Activated naive CD4-positive, alpha-beta T cell treated with Interleukin-2 at 50 U/mL for 16 hours (primary cell): Measurements from ENCODE around the gene FCAMR.

Experiments
- DNase-seq: peaks from one replicate; pipeline ENCODE4 v3.0.0-alpha.2; 2020

Gene FCAMR

DNA sequence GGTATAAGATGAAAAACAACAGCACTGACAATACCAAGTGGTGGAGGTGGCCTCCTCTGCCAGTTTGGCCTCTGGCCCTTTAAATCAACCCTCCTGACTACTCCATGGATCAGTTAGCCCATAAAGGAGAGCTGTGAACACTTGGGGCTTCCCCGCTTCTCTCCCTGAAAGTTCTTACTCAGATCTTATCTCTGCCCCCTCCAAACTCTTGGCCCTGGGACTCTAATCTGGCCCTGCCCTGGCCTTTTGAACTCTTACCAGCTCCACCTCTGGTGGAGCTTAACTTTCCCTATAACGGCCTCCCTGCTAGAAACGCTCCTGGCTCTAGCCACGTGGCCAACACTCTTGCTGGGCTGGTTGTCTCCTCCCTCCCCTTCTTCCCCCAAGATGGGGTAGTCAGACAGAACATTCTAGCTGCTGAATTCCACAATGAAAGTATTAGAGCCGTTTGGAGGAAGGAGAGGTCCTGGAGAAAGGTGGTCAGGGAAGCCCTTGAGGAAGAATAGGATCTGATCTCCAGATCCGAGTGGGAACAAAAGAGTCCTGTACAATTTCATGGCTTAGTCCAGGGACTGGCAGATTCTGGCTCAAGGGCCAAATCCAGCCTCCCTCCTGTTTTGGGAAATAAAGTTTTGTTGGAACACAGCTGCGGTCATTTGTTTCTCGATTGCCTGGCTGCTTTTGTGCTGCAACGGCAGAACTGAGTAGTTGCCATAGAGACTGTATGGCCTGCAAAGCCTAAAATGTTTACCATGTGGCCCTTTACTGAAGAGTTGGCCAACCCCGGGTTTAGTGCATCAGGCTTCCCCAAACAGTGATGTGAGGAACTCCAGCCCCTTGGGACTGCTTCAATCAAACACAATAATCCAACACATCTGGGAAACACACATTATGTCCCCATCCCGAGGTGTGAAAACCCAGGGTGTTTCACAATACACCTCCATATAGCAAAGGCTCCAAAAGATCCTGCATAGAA, 14.5 kb downstream of the FCAMR start:
- DNase-seq: no peak

GRCh38 chr1:206954459-206955342, 15.6 kb downstream of the FCAMR start:
- DNase-seq: no peak

- DNase-seq: no peak
These were observed 16.6 kb downstream of the FCAMR start for GRCh38 chr1:206953626-206954025.

- DNase-seq: no peak
These were observed 17.1 kb downstream of the FCAMR start for GRCh38 chr1:206953126-206953525.

GRCh38 chr1:206952171-206952570, 18.1 kb downstream of the FCAMR start:
- DNase-seq: no peak

GRCh38 chr1:206951318-206952100, 18.8 kb downstream of the FCAMR start:
- DNase-seq: no peak

GRCh38 chr1:206949641-206950040, 20.6 kb downstream of the FCAMR start:
- DNase-seq: no peak

GRCh38 chr1:206949208-206949607, 21.1 kb downstream of the FCAMR start:
- no peak for DNase-seq

DNA sequence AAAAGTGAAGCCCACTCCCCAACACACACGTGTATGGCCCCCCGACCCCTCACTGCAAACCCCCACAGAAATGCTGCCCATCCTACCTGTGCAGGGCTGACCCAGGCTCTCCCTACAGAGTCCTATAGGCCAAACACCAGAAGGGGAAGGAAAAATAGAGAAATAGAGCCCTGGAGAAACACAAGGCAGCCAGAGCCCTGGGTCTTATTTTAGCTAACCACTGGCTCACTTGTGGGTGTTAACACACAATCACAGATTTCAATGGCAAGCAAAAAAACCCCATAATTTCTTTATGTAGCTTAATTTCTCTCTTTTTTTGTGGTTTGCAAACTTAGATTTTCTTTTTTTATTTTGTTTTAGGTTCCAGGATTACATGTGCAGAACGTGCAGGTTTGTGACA, 23.0 kb downstream of the FCAMR start:
- no peak for DNase-seq

- no peak for DNase-seq
These were observed 24.0 kb downstream of the FCAMR start, which contains the start of gene PIGR for GRCh38 chr1:206946261-206946660. Gene PIGR (minus strand): TSS chr1:206946466. CDS start chr1:206940531, 5,935 bp downstream.

- no peak for DNase-seq
These were observed 24.5 kb downstream of the FCAMR start for GRCh38 chr1:206945779-206946178.

DNA sequence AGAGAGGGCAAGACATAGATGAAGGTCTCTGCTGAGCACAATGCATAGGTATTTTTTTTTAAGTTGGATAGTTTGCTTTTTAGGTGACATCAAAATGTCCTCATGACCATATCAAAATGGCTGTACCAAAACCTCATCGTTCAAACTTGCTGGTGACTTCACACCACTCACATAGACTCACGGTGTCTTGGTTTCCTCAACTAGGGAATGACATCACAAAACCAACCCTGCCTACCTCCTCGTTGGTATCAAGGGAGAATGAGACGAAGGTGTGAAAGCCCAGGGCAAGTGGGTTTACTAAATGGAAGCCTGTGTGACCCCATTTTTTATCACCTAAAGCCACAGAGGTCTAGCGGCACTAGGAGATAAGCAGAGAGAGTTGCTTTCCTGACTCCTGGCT, 25.6 kb downstream of the FCAMR start:
- no peak for DNase-seq

DNA sequence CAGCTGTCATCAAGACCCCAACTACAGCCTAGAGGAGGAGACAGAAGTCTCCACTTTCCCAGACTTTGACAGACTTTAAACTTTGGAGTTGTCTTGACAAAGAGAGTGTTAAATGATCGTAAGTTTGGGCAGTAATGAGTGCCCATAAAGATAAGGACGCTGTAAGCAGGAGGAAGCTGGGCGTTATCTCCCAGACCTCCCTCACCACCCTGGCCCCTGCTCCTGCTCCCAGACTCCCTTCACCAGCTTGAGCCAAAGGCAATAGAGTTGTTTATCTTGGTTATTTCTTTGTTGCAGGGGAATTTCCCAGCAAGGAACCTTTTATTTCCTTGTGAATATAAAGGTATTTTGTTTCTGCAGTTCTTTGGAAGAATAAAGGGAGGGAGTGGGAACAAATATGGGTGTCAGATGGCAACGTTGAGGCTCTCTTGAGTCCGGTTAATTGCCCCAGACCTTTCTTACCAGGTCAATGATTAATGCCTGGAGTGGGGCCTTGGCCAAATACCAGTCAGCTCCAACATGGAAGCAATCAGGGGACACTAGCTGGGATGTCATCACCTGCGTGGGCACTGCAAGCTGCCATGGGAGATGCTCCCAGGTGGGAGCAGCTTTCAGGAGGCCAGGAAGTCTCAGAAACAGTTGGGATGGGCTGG, 28.4 kb downstream of the FCAMR start:
- DNase-seq: no peak

- DNase-seq: no peak
These were observed 29.7 kb downstream of the FCAMR start for GRCh38 chr1:206940588-206940936.

GRCh38 chr1:206939841-206940587, 30.2 kb downstream of the FCAMR start:
- DNase-seq: no peak

- DNase-seq: no peak
These were observed 31.1 kb downstream of the FCAMR start for GRCh38 chr1:206939131-206939530.

DNA sequence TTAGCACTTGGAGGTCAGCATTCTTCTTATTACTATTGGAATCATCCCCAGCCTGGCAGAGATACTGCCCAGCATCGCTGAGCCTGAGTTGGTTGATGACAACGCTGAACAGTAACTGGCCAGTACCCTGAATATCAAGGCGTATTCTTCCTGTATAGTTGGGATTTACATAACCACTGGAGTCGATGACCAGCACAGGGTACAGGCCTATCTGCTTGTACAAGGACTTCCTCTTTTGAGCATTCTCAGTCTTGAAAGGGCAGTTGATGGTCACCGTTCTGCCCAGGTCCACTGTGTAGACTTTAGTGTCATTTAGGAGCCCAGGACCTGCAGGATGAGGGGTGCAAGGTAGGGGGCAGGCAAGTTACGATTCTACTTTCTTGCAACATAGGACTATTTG, 32.8 kb downstream of the FCAMR start:
- no peak for DNase-seq

GRCh38 chr1:206935491-206936067, 34.7 kb downstream of the FCAMR start:
- DNase-seq: peak; percentile 37

DNA sequence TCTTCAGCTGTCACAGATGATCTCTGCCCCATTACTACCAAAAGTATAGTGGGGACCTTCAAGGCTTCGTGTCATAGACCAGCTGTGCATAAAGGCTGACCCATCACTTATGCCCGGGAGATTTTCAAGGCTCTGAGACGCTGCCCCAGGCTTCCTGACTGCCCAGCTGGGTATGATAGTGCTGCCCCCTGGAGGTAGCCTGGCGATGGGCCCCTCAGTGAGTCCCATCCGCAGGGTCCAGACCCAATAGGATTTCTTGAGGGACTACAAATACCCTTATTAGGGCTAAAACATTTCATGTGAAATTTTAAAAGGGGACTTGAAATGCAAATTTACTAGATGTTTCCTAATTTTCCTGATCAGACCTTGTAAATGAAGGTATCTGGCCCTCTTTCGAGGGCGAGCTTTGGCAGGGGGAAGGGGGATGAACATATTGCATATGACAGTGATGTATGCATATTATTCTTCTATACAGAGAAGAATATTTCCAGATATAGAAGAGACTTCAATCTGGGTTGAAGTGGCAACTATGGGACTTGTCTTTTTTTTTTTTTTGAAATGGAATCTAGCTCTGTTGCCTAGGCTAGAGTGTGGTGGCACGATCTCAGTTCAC, 36.8 kb downstream of the FCAMR start:
- peak; percentile 74 for DNase-seq

DNA sequence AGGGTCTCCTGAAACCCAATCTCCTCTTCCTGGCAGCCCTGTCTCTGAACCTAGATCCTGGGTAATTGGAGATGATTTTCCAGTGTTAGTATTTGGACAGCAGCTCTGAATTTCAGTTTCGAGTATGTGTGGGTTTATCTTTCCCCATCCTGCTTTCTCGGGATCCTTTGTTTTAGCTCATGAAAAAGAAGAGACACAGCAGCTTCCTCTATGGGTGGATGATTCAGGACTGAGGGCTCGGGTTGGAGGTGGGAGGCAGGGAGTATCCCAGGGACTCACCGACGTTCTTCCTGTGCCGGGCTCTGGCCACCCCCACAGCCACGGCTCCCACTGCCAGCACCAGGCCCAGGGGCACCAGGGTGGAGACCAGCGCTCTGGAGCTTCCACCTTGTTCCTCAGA, 38.1 kb downstream of the FCAMR start:
- DNase-seq: no peak

DNA sequence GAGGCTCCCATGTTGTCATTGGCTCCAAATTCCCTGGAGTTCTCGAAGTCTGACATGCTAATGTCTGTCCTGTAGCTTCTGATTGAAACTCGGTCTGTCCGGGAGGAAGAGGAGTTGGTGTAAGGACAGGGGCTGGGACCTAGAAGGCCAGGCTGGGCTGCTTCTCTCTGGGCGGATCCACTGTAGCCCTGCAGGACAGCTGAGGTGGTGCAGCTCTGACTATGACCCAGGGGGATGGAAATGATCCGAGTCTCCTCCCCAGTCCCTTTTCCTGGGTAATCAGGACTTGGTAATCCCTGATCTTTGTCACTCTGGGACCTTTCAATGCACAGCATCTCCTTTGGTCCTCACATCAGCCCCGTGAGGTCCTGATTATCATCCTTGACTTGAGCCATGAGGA, 38.6 kb downstream of the FCAMR start:
- DNase-seq: no peak
